ENCODE data around the gene LMLN.

GRCh38 chr3:197953881-197954280 is 6.1 kb upstream of the LMLN start:
- no peak for TF ChIP-seq EZH2 (IDR thresholded peaks at IDR 0.05; ENCODE audit: insufficient read depth, poor library complexity, severe bottlenecking)
- no peak for TF ChIP-seq EZH2phosphoT487 (IDR thresholded peaks at IDR 0.05; ENCODE audit: insufficient read depth, low read depth)
